Esophagus squamous epithelium (tissue), 5 donors: ENCODE data around the gene OSBPL10. TPM values are rescaled to one million over a fixed set of nuclear protein-coding genes. Genes with fewer than 3 reads are reported as not detected.

Source experiments
- DNase-seq: peaks from one replicate; lab custom pipeline; 2025; lab: John Stamatoyannopoulos, UW
- H3K27ac ChIP-seq, 4 donors: fragments of 200-600 bp; sonication (generic); one replicate each; pipeline ENCODE4 v1.5.1; 2016 to 2019; ENCODE audit warnings: mild to moderate bottlenecking in 1 of 4
- H3K27me3 ChIP-seq, 4 donors: fragments of 200-600 bp; sonication (generic); 1 replicate in 3 of 4; 2 replicates in 1 of 4; pipeline versions ENCODE4 v1.5.1 to v1.6.0; 2017 to 2021; ENCODE audit warnings: antibody characterized with exemption in 1 of 4
- H3K36me3 ChIP-seq, 3 donors: fragments of 200-600 bp; sonication (generic); one replicate each; pipeline ENCODE4 v1.5.1; 2016 to 2019
- H3K4me1 ChIP-seq, 3 donors: fragments of 200-600 bp; sonication (generic); one replicate each; pipeline ENCODE4 v1.5.1; 2017 to 2019
- H3K4me3 ChIP-seq, 4 donors: fragments of 200-600 bp; sonication (generic); 1 replicate in 3 of 4; 2 replicates in 1 of 4; pipeline ENCODE4 v1.5.1; 2016 to 2019; ENCODE audit warnings: mild to moderate bottlenecking in 2 of 4, moderate library complexity in 1 of 4
- H3K9me3 ChIP-seq, 3 donors: fragments of 200-600 bp; sonication (generic); one replicate each; pipeline ENCODE4 v1.5.1; 2016 to 2019
- CTCF ChIP-seq, 6 experiments: fragments of 450-650 bp in 4 of 6; fragments of 200-600 bp in 2 of 6; sonication (generic) in 2 of 6; IDR thresholded peaks; one replicate each; pipeline ENCODE4 v1.5.1; 2016 to 2019; ENCODE audit warnings: antibody characterized with exemption in 6 of 6, mild to moderate bottlenecking in 4 of 6, moderate library complexity in 4 of 6
- POLR2A ChIP-seq, 4 donors: fragments of 450-650 bp; IDR thresholded peaks; one replicate each; pipeline ENCODE4 v1.6.1; 2017; ENCODE audit warnings: antibody characterized with exemption in 4 of 4, mild to moderate bottlenecking in 4 of 4, moderate library complexity in 3 of 4
- WGBS, 2 donors: methylation state at CpG; one replicate each; pipeline ENCODE4 v1.1.5; 2018; 5-methylcytosine and 5-hydroxymethylcytosine counted together
- intact Hi-C: fragments of 100-400 bp; cut with DNase I; formaldehyde crosslinking; loops from one replicate; pipeline ENCODE4 v1.15.0; 2022
- total RNA-seq, 4 donors: library from RNA; depleted of rRNA; stranded (reverse); fragments of >200 nt; gene quantifications; one replicate each; pipeline ENCODE4 v1.1.0, GENCODE V29; 2016
- donor health status: DM: yes; HTN: yes; CAD: no.

The OSBPL10 gene
- total RNA-seq, 4 donors from 2014 or later: 13.8 to 65.3 (median 41.0) TPM

GRCh38 chr3:31625358-31625757 lies 355.7 kb downstream of the OSBPL10 start:
- no peak for DNase-seq
- WGBS, 2 donors: 84 to 91% methylated on average over 2 of the region's 2 CpGs
- intact Hi-C loops: no loop called here
- Histone ChIP-seq H3K36me3 (peaks cover 0 to 91% (median 7%) of the 10 kb centered on the region in 3 donors), H3K4me1 (no peaks in the 10 kb centered on the region), H3K27me3 (no peaks in the 10 kb centered on the region), H3K9me3 (no peaks in the 10 kb centered on the region), H3K4me3 (no peak overlapping the region), H3K27ac (no peak overlapping the region)
- no peak for TF ChIP-seq POLR2A (IDR thresholded peaks at IDR 0.05)
- TF ChIP-seq CTCF (IDR thresholded peaks at IDR 0.05): no peak

DNA sequence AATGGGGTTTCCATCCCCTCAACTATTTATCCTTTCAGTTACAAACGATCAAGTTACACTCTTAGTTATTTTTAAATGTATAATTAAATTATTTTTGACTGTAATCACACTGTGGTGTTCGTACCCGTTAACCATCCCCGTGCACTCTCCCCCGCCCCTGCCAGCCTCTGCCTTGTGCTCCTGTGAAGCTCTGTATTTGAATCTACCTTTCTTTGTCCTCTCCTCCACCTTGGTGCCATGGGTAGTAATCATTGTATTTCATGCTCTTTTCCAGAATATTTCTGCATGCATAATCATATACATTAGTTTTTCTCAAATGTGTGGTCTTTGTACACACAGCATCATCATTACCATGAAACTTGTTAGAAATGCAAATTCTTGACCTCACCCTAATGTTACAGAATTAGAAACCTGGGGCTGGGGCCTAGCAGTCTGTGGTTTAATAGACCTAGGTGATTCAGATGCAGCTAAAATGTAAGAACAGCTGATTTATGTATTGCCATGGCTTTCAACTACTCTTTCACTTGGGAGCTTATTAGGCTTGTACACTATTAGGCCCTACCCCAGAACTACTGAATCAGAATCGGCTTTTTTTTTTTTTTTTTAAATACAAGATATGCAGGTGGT lies 356.9 kb downstream of the OSBPL10 start:
- Histone ChIP-seq H3K9me3 (no peaks in the 10 kb centered on the region), H3K36me3 (peaks cover 0 to 91% (median 7%) of the 10 kb centered on the region in 3 donors), H3K4me1 (no peaks in the 10 kb centered on the region), H3K27me3 (no peaks in the 10 kb centered on the region), H3K4me3 (no peak overlapping the region), H3K27ac (no peak overlapping the region)
- no peak for DNase-seq
- TF ChIP-seq CTCF (IDR thresholded peaks at IDR 0.05): no peak
- no peak for TF ChIP-seq POLR2A (IDR thresholded peaks at IDR 0.05)
- intact Hi-C loops: no loop called here
- WGBS, 2 donors: 91 to 93% methylated on average over 6 of the region's 6 CpGs

DNA sequence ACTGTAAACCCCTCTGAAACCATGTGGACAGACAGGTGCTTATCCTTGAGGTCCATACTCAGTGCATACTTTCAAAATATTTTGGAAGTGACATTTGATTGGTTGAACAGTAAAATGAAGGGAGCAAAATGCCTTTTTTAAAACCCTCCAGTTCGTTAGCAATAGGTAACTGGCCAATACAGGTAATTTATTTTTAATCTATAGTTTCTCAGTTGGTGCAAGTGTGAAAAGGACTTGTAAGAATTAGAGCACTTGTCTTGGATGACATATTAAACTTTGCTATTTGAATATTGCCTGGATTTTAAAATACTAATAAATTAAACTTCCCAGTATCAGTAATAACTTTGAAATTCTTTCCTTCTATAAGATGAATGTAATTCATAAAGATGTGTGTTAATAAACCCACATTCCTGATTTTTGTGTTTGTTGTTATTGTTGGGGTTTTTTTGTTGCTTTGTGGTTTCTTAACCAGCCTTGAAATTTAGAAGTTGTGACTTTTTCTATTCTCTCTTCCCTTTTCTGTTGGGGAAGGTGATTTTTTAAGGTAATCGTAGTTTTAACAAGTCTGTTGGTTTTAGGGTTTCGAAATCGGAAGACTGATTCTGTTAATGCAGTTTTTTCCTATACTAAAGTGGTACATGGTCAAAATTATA lies 358.3 kb downstream of the OSBPL10 start:
- 72 to 93% methylated on average over 4 of the region's 4 CpGs for WGBS, 2 donors
- intact Hi-C loops: no loop called here
- no peaks in the 10 kb centered on the region for H3K27me3 ChIP-seq
- H3K36me3 ChIP-seq: peaks cover 0 to 86% (median 7%) of the 10 kb centered on the region in 3 donors
- no peak for DNase-seq
- no peaks in the 10 kb centered on the region for H3K4me1 ChIP-seq
- H3K27ac ChIP-seq: no peak overlapping the region
- TF ChIP-seq CTCF (IDR thresholded peaks at IDR 0.05) (no peak), POLR2A (IDR thresholded peaks at IDR 0.05) (no peak)
- no peak overlapping the region for H3K4me3 ChIP-seq
- H3K9me3 ChIP-seq: no peaks in the 10 kb centered on the region

DNA sequence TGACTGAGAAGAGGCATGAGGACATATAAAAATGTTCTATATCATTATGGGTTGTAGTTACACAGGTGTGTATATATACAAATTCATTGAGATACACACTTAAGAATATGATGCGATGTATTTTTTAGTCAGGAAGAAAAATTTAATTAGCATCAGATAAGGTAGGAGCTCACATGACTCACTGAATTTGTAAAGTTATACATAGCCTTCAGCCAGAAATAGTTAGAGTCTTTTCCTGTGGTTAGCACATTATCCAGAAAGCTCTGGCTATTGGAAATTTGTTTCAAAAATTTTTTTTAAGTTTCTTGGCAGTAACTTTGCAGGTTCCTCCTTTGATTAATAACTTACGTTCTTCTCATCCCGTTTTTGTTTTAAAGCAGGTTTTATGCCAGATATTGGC lies 359.7 kb downstream of the OSBPL10 start:
- Histone ChIP-seq H3K9me3 (no peaks in the 10 kb centered on the region), H3K4me3 (no peak overlapping the region), H3K4me1 (peaks cover 0 to 3% (median 0%) of the 10 kb centered on the region in 3 donors), H3K36me3 (peaks cover 0 to 80% (median 3%) of the 10 kb centered on the region in 3 donors), H3K27ac (no peak overlapping the region), H3K27me3 (no peaks in the 10 kb centered on the region)
- DNase-seq: no peak
- WGBS, 2 donors: 82 to 84% methylated on average over 3 of the region's 3 CpGs
- intact Hi-C loops: no loop called here
- TF ChIP-seq POLR2A (IDR thresholded peaks at IDR 0.05) (no peak), CTCF (IDR thresholded peaks at IDR 0.05) (no peak)

GRCh38 chr3:31620656-31621055 lies 360.4 kb downstream of the OSBPL10 start:
- Histone ChIP-seq H3K27me3 (no peaks in the 10 kb centered on the region), H3K27ac (no peak overlapping the region), H3K4me3 (no peak overlapping the region), H3K9me3 (no peaks in the 10 kb centered on the region), H3K4me1 (peaks cover 0 to 6% (median 0%) of the 10 kb centered on the region in 3 donors), H3K36me3 (peaks cover 0 to 73% (median 0%) of the 10 kb centered on the region in 3 donors)
- intact Hi-C loops: no loop called here
- TF ChIP-seq CTCF (IDR thresholded peaks at IDR 0.05) (no peak), POLR2A (IDR thresholded peaks at IDR 0.05) (no peak)
- DNase-seq: no peak
- 71 to 87% methylated on average over 1 of the region's 1 CpG for WGBS, 2 donors
